H9 (cell line): Measurements from ENCODE around the gene PHOSPHO1. TPM values are rescaled to one million over a fixed set of nuclear protein-coding genes. Genes with fewer than 3 reads are reported as not detected.
A peak's percentile ranks its signal among the peaks of the same experiment; 100 is the strongest.

Experiments
- DNase-seq: peaks from one replicate; pipeline ENCODE4 v3.0.0-alpha.2; 2017
- H2AFZ ChIP-seq: one replicate; pipeline ENCODE4 v1.6.1; 2013; ENCODE audit warnings: mild to moderate bottlenecking, low read length, control low read depth, moderate library complexity
- H2AK5ac ChIP-seq: 2 replicates; pipeline ENCODE4 v1.6.1; 2013; ENCODE audit warnings: low read length, control low read depth, mixed read lengths; ENCODE audit not compliant: insufficient read length
- H2BK120ac ChIP-seq: one replicate; pipeline ENCODE4 v1.6.1; 2013; ENCODE audit warnings: low read depth, mild to moderate bottlenecking, low read length, control low read depth, inconsistent platforms; ENCODE audit not compliant: poor library complexity, severe bottlenecking
- H2BK12ac ChIP-seq: 2 replicates; pipeline ENCODE4 v1.6.1; 2013; ENCODE audit warnings: low read length, control low read depth, mixed read lengths, low read depth; ENCODE audit not compliant: insufficient read length
- H2BK15ac ChIP-seq: 2 replicates; pipeline ENCODE4 v1.6.1; 2013; ENCODE audit warnings: low read depth, low read length, control low read depth
- H2BK20ac ChIP-seq: one replicate; pipeline ENCODE4 v1.6.1; 2013; ENCODE audit warnings: low read depth, mild to moderate bottlenecking, low read length, control low read depth, inconsistent platforms; ENCODE audit not compliant: poor library complexity, severe bottlenecking
- H2BK5ac ChIP-seq: 2 replicates; pipeline ENCODE4 v1.6.1; 2013; ENCODE audit warnings: low read length, control low read depth, mixed read lengths; ENCODE audit not compliant: insufficient read length
- H3K14ac ChIP-seq: 2 replicates; pipeline ENCODE4 v1.6.1; 2013; ENCODE audit warnings: low read length, control low read depth; ENCODE audit not compliant: insufficient read depth
- H3K18ac ChIP-seq: 2 replicates; pipeline ENCODE4 v1.6.1; 2013; ENCODE audit warnings: low read depth, mild to moderate bottlenecking, mixed read lengths, low read length, control low read depth; ENCODE audit not compliant: insufficient read length
- H3K23ac ChIP-seq: 2 replicates; pipeline ENCODE4 v1.6.1; 2013; ENCODE audit warnings: low read length, control low read depth, mixed read lengths, low read depth; ENCODE audit not compliant: insufficient read length
- H3K23me2 ChIP-seq: 2 replicates; pipeline ENCODE4 v1.6.1; 2013; ENCODE audit warnings: low read depth, mild to moderate bottlenecking, mixed read lengths, low read length, control low read depth; ENCODE audit not compliant: insufficient read length, poor library complexity, severe bottlenecking
- H3K27ac ChIP-seq: 2 replicates; pipeline ENCODE4 v1.5.1; 2013; ENCODE audit warnings: low read length, control low read depth, mixed read lengths, low read depth; ENCODE audit not compliant: insufficient read length
- H3K27me3 ChIP-seq: 2 replicates; pipeline ENCODE4 v1.6.1; 2013; ENCODE audit warnings: low read length, control low read depth, inconsistent platforms; ENCODE audit not compliant: insufficient read depth
- H3K4ac ChIP-seq: 2 replicates; pipeline ENCODE4 v1.6.1; 2013; ENCODE audit warnings: low read depth, mild to moderate bottlenecking, control low read depth, inconsistent platforms, low read length, moderate library complexity
- H3K4me1 ChIP-seq: 2 replicates; pipeline ENCODE4 v1.6.1; 2013; ENCODE audit warnings: low read length, control low read depth, inconsistent platforms; ENCODE audit not compliant: insufficient read depth
- H3K4me2 ChIP-seq: 2 replicates; pipeline ENCODE4 v1.6.1; 2013; ENCODE audit warnings: low read length, control low read depth, mixed read lengths; ENCODE audit not compliant: insufficient read length, insufficient read depth
- H3K56ac ChIP-seq: 2 replicates; pipeline ENCODE4 v1.6.1; 2013; ENCODE audit warnings: low read depth, mild to moderate bottlenecking, mixed read lengths, low read length, control low read depth; ENCODE audit not compliant: insufficient read length
- H3K79me1 ChIP-seq: 2 replicates; pipeline ENCODE4 v1.6.1; 2013; ENCODE audit warnings: low read depth, mild to moderate bottlenecking, moderate library complexity, low read length, control low read depth, inconsistent platforms; ENCODE audit not compliant: insufficient read depth, poor library complexity, severe bottlenecking
- H3K79me2 ChIP-seq: 2 replicates; pipeline ENCODE4 v1.6.1; 2013; ENCODE audit warnings: low read length, control low read depth, inconsistent platforms; ENCODE audit not compliant: insufficient read depth
- H3K9ac ChIP-seq: 2 replicates; pipeline ENCODE4 v1.6.1; 2013; ENCODE audit warnings: low read length, control low read depth, mixed read lengths; ENCODE audit not compliant: insufficient read length; ENCODE audit errors: extremely low read depth
- H3K9me3 ChIP-seq: one replicate; pipeline ENCODE4 v1.6.1; 2013; ENCODE audit warnings: low read depth, low read length, inconsistent platforms; ENCODE audit not compliant: control insufficient read depth
- H3T11ph ChIP-seq: one replicate; pipeline ENCODE4 v1.6.1; 2013; ENCODE audit warnings: mild to moderate bottlenecking, low read length, control low read depth, inconsistent platforms
- H4K20me1 ChIP-seq: one replicate; pipeline ENCODE4 v1.6.1; 2013; ENCODE audit not compliant: control insufficient read depth, insufficient read length, insufficient read depth
- H4K5ac ChIP-seq: 2 replicates; pipeline ENCODE4 v1.6.1; 2013; ENCODE audit warnings: low read depth, mild to moderate bottlenecking, mixed read lengths, low read length, control low read depth; ENCODE audit not compliant: insufficient read length
- H4K8ac ChIP-seq: replicated peaks from 2 replicates; pipeline ENCODE4 v1.6.1; 2013; ENCODE audit warnings: low read length, control low read depth, mixed read lengths, low read depth; ENCODE audit not compliant: insufficient read length
- H4K91ac ChIP-seq: 2 replicates; pipeline ENCODE4 v1.6.1; 2013; ENCODE audit warnings: low read depth, mild to moderate bottlenecking, moderate library complexity, mixed read lengths, low read length, control low read depth; ENCODE audit not compliant: insufficient read length
- H3K27ac Mint-ChIP-seq, 3 experiments: 2 replicates in 2 of 3; 3 replicates in 1 of 3; pipeline ENCODE4 v1.8.0; 2020 to 2021; ENCODE audit warnings: mixed read lengths in 3 of 3, mild to moderate bottlenecking in 1 of 3, moderate library complexity in 1 of 3
- H3K27me3 Mint-ChIP-seq: 2 replicates; pipeline ENCODE4 v1.8.0; 2021; ENCODE audit warnings: low read depth, mild to moderate bottlenecking, moderate library complexity, mixed read lengths
- H3K36me3 Mint-ChIP-seq, 3 experiments: 2 replicates in 2 of 3; 3 replicates in 1 of 3; pipeline ENCODE4 v1.8.0; 2020 to 2021; ENCODE audit warnings: low read depth in 3 of 3, mixed read lengths in 3 of 3; ENCODE audit not compliant: insufficient read depth in 1 of 3
- H3K4me1 Mint-ChIP-seq, 2 experiments: 2 replicates each; pipeline ENCODE4 v1.8.0; 2020; ENCODE audit warnings: mixed read lengths in 2 of 2
- H3K4me3 Mint-ChIP-seq, 2 experiments: 2 replicates in 1 of 2; 3 replicates in 1 of 2; pipeline ENCODE4 v1.8.0; 2020 to 2021; ENCODE audit warnings: mild to moderate bottlenecking in 2 of 2, mixed read lengths in 2 of 2, moderate library complexity in 1 of 2
- H3K9me3 Mint-ChIP-seq, 2 experiments: 2 replicates in 1 of 2; 3 replicates in 1 of 2; pipeline ENCODE4 v1.8.0; 2020; ENCODE audit warnings: mild to moderate bottlenecking in 2 of 2, mixed read lengths in 2 of 2, moderate library complexity in 1 of 2
- WGBS: extraction: QIAGEN DNeasy Blood & Tissue Kit; methylation state at CpG from one replicate; pipeline ENCODE4 v1.1.7; 2013; ENCODE audit warnings: missing lambda C conversion rate, low lambda C conversion rate, mixed read lengths; ENCODE audit not compliant: insufficient read length; ENCODE audit errors: extremely low coverage; 5-methylcytosine and 5-hydroxymethylcytosine counted together
- total RNA-seq: library from RNA; stranded (reverse); gene quantifications from 2 replicates; pipeline ENCODE4 v1.2.1, GENCODE V29; 2021
- TF ChIP-seq, protein P1 (sequence below): fragments of 200-600 bp; sonication (generic); conservative IDR thresholded peaks from 3 replicates; pipeline ENCODE4 v1.8.0; 2021; ENCODE audit warnings: antibody characterized with exemption, mild to moderate bottlenecking

Gene PHOSPHO1
- total RNA-seq, 1 experiment from 2014 or later, result 0.63 TPM

DNA sequence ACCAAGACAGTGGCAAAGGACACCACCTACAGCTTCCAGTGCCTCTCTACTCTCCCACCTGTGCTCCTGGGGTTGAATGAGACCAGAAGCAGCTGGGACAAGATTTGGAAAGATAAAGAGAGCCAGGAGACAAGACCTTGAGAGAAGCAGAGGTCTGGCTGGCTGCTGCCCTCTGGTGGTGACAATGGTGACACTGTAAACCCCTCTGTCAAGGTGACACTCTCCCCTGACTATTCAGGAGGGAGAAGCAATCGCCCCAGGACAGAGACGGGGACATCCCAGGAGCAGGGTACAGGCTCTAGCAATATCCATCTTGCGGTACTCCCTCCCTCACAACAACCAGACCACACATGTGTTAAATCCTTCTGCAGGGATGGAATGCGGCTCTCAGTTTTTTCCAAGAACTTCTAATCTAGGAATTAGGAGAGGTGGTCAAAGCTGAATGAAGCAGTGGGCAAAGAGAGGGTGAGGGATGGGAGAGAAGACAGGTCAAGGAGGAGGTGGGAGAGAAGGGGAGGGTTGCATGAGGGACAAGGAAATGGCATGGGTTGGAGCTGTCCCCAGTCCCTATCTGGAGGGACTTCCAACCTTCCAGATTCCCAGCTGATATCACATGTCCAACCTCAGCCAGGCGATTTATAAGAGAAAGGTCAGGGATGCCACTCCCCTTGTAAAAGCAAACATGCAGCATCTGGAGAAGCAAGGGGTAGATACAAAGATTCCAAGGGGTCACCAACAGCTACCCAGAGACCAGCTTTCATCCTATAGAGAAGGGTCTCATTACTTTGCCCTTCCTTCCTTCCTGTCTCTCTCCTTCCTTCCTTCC is 2.9 kb downstream of the PHOSPHO1 start:
- Mint-ChIP-seq H3K27ac (peak overlapping the region in 1 of 3 experiments; percentile 38; a peak in 1 of 7 replicates), H3K4me1 (peaks cover 27 to 30% of the 10 kb centered on the region in 2 experiments)
- no CpG with 5 or more reads among the region's 5 CpGs for WGBS

More for the DNA sequence above, 2.9 kb downstream of the PHOSPHO1 start:
- Histone ChIP-seq H3K9me3 (no peaks in the 10 kb centered on the region), H3K18ac (no peak overlapping the region), H3K9ac (no peak overlapping the region), H3K27me3 (peaks cover 22% of the 10 kb centered on the region; the same call in 1 of the 2 replicates), H2BK20ac (no peak overlapping the region), H3K79me1 (no peaks in the 10 kb centered on the region), H3K14ac (no peak overlapping the region), H3K23me2 (peaks cover 14% of the 10 kb centered on the region), H3T11ph (no peak overlapping the region), H2BK120ac (no peak overlapping the region), H3K56ac (no peak overlapping the region), H2AFZ (no peak overlapping the region), H4K5ac (no peak overlapping the region), H4K20me1 (no peaks in the 10 kb centered on the region), H2AK5ac (no peak overlapping the region), H2BK5ac (no peak overlapping the region), H3K79me2 (no peaks in the 10 kb centered on the region), H2BK12ac (no peak overlapping the region), H3K4me2 (no peak overlapping the region), H3K4me1 (no peaks in the 10 kb centered on the region), H4K91ac (no peak overlapping the region), H3K4ac (no peak overlapping the region), H3K27ac (no peak overlapping the region), H3K23ac (no peak overlapping the region), H4K8ac (no peak overlapping the region), H2BK15ac (no peak overlapping the region)
- peak overlapping the region in 1 of 2 experiments; percentile 1; a peak in 1 of 5 replicates for H3K4me3 Mint-ChIP-seq
- H3K9me3 Mint-ChIP-seq, result no peaks in the 10 kb centered on the region
- H3K27me3 Mint-ChIP-seq, result peaks cover 98% of the 10 kb centered on the region
- no peaks in the 10 kb centered on the region; a peak in 1 of 7 replicates for H3K36me3 Mint-ChIP-seq
- TF ChIP-seq, protein P1, sequence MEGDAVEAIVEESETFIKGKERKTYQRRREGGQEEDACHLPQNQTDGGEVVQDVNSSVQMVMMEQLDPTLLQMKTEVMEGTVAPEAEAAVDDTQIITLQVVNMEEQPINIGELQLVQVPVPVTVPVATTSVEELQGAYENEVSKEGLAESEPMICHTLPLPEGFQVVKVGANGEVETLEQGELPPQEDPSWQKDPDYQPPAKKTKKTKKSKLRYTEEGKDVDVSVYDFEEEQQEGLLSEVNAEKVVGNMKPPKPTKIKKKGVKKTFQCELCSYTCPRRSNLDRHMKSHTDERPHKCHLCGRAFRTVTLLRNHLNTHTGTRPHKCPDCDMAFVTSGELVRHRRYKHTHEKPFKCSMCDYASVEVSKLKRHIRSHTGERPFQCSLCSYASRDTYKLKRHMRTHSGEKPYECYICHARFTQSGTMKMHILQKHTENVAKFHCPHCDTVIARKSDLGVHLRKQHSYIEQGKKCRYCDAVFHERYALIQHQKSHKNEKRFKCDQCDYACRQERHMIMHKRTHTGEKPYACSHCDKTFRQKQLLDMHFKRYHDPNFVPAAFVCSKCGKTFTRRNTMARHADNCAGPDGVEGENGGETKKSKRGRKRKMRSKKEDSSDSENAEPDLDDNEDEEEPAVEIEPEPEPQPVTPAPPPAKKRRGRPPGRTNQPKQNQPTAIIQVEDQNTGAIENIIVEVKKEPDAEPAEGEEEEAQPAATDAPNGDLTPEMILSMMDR, result peak; percentile 88
- peak; percentile 89 for DNase-seq
